ENCODE data around the gene DIP2A. TPM values are rescaled to one million over a fixed set of nuclear protein-coding genes. Genes with fewer than 3 reads are reported as not detected.

DIP2A gene
- total RNA-seq, 1 experiment from 2014 or later = 29.4 TPM

DNA sequence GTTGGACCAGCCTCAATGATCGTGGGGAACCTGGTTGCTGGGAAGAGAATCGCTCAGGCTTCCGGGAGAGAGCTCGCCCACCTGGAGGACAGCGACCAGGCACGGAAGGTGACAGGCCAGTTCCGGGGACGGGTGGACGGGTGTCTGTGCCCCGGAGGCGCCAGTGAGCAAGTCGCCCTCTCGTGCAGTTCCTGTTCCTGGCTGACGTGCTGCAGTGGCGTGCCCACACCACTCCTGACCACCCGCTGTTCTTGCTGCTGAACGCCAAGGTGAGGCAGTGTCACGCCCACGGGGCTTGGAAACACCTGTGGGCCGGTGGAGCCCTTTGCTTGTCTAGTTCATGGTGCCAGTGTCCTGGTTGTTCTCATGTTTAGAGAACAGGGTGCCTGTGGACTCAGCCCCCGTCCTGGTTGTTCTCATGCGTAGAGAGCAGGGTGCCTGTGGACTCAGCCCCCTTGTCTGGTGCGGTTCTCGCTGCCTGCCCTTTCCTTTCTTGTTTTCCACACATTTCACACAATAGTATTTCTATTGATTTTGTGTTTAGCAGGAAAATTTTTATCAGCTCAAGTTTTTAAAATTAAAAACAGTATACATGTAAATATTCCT, 93.0 kb downstream of the DIP2A start:
- Histone ChIP-seq H3K9ac (ENCODE audit: low read length) (no peak overlapping the region), H4K20me1 (ENCODE audit: insufficient read depth, low read depth, low read length) (no peaks in the 10 kb centered on the region), H3K36me3 (ENCODE audit: insufficient read depth, low read length) (peaks cover 22% of the 10 kb centered on the region; the same call in 1 of the 2 replicates), H3K4me1 (ENCODE audit: low read length) (no peaks in the 10 kb centered on the region), H3K27me3 (ENCODE audit: low read length) (no peaks in the 10 kb centered on the region), H2AFZ (ENCODE audit: low read length) (no peak overlapping the region), H3K9me2 (replicated peaks; ENCODE audit: insufficient read depth, low read length) (no peaks in the 10 kb centered on the region), H3K9me3 (ENCODE audit: low read length) (no peaks in the 10 kb centered on the region), H3K27ac (ENCODE audit: low read length) (no peak overlapping the region), H3K4me3 (ENCODE audit: low read length) (no peak overlapping the region), H3K4me2 (ENCODE audit: low read depth, low read length, poor library complexity, severe bottlenecking) (no peak overlapping the region), H3K79me2 (ENCODE audit: low read length) (no peaks in the 10 kb centered on the region)
- DNase-seq = no peak

DNA sequence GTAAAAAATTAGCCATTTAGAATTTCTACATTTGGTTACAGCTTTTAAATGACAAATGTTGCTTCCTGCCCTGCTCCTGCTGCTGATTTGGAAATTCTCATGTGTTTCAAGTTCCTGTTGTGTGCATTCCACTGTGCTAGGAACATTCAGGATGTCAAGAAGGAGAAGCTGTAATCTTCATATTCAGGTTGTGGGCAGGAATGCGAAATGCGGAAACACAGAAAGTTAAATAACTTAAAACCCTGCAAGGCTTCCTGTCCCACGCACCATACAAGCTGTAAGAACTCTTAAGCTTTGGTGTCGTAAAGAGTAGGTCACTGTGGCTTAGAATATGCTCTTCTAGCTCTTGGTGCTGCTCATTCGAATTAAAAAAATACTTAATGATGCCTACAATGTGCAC, 93.6 kb downstream of the DIP2A start:
- Histone ChIP-seq H3K4me3 (ENCODE audit: low read length) (no peak overlapping the region), H3K36me3 (ENCODE audit: insufficient read depth, low read length) (peaks cover 19% of the 10 kb centered on the region; the same call in 1 of the 2 replicates), H3K27ac (ENCODE audit: low read length) (no peak overlapping the region), H2AFZ (ENCODE audit: low read length) (no peak overlapping the region), H3K27me3 (ENCODE audit: low read length) (no peaks in the 10 kb centered on the region), H4K20me1 (ENCODE audit: insufficient read depth, low read depth, low read length) (no peaks in the 10 kb centered on the region), H3K4me1 (ENCODE audit: low read length) (no peaks in the 10 kb centered on the region), H3K9me2 (replicated peaks; ENCODE audit: insufficient read depth, low read length) (no peaks in the 10 kb centered on the region), H3K9me3 (ENCODE audit: low read length) (no peaks in the 10 kb centered on the region), H3K4me2 (ENCODE audit: low read depth, low read length, poor library complexity, severe bottlenecking) (no peak overlapping the region), H3K79me2 (ENCODE audit: low read length) (no peaks in the 10 kb centered on the region), H3K9ac (ENCODE audit: low read length) (no peak overlapping the region)
- no peak for DNase-seq

DNA sequence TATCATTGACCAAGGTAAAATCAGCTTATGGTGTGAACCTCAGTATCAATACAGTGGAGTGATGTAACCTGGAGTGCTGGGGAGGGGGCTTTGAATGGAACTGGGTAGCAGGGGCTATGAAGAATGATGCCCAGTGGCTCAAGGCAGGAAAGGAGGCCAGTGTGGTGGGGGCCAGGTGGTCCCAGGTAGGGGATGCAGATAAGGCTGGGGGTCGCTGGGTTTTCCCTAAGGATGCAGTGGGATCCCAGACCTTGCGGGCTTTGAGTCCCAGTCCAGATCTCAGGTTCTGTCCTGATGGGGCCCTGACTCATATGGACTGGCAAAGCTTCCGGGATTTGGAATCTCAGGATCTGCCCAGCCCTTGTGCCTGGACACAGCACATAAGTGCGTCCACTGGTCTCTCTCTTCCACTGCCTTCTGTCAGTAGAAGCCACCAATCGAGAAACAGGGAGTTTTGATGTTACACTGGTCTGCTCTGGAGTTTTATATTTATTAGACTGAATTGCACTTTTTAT, 94.2 kb downstream of the DIP2A start:
- no peak overlapping the region for H3K27ac ChIP-seq (ENCODE audit: low read length)
- no peaks in the 10 kb centered on the region for H4K20me1 ChIP-seq (ENCODE audit: insufficient read depth, low read depth, low read length)
- no peak overlapping the region for H3K9ac ChIP-seq (ENCODE audit: low read length)
- H3K36me3 ChIP-seq (ENCODE audit: insufficient read depth, low read length) = peaks cover 19% of the 10 kb centered on the region; the same call in 1 of the 2 replicates
- H3K27me3 ChIP-seq (ENCODE audit: low read length) = no peaks in the 10 kb centered on the region
- DNase-seq = no peak
- no peak overlapping the region for H3K4me3 ChIP-seq (ENCODE audit: low read length)
- no peak overlapping the region for H2AFZ ChIP-seq (ENCODE audit: low read length)
- H3K79me2 ChIP-seq (ENCODE audit: low read length) = no peaks in the 10 kb centered on the region
- no peaks in the 10 kb centered on the region for H3K9me2 ChIP-seq (replicated peaks; ENCODE audit: insufficient read depth, low read length)
- H3K4me2 ChIP-seq (ENCODE audit: low read depth, low read length, poor library complexity, severe bottlenecking) = no peak overlapping the region
- no peaks in the 10 kb centered on the region for H3K9me3 ChIP-seq (ENCODE audit: low read length)
- no peaks in the 10 kb centered on the region for H3K4me1 ChIP-seq (ENCODE audit: low read length)

DNA sequence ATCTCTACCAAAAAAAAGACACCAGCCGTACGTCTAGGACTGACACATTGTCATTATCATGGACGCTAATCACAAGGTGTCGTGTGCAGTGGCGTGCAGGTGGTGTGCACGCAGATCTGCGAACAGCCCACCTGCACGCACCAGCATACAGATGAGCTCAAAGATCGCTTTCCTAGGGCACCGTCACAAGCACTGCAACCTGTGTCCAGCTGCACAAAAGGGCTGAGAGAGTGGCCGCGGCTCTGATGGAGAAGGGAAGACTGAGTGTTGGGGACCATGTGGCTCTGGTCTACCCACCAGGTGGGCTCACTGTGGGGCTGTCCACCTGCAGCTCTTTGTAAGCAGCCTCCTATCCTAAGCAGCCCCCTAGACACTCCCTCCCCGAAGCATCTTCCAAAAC, 95.3 kb downstream of the DIP2A start:
- peaks cover 6% of the 10 kb centered on the region for H3K4me1 ChIP-seq (ENCODE audit: low read length)

DNA sequence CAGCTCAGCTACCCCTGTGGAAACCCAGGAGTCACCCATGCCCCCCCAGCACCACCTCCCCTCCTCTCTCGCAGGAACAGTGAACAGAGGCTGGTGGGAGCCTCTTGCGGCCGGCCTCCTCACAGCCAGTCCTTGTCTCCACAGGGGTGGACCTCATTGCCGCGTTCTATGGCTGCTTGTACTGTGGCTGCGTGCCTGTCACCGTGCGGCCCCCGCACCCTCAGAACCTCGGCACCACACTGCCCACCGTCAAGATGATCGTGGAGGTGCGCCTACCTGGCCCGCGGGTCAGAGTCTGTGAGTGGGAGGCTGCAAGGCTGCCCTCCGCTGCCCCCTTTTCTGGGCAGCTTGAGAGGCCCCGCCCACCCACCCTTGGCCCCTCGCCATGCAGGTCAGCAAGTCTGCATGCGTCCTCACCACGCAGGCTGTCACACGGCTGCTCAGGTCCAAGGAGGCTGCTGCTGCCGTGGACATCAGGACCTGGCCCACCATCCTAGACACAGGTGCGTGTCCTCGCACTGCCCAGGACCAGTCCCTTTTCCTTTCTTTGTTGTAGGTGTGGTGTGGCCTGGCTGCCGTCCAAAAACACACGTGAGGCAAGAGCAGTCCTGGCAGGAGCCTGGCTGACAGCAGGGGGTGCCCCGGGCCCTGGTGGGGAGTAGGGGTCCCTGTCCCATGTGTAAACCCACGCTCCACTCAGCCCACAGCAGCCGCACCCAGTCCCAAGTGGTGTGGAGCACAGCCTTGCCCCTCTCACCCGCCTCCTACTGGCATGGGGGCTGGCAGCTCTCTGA, 95.9 kb downstream of the DIP2A start:
- Histone ChIP-seq H4K20me1 (ENCODE audit: insufficient read depth, low read depth, low read length) (no peaks in the 10 kb centered on the region), H3K9ac (ENCODE audit: low read length) (no peak overlapping the region), H3K4me2 (ENCODE audit: low read depth, low read length, poor library complexity, severe bottlenecking) (no peak overlapping the region), H2AFZ (ENCODE audit: low read length) (no peak overlapping the region), H3K9me2 (replicated peaks; ENCODE audit: insufficient read depth, low read length) (no peaks in the 10 kb centered on the region), H3K79me2 (ENCODE audit: low read length) (no peaks in the 10 kb centered on the region), H3K4me1 (ENCODE audit: low read length) (peaks cover 12% of the 10 kb centered on the region), H3K27me3 (ENCODE audit: low read length) (no peaks in the 10 kb centered on the region), H3K27ac (ENCODE audit: low read length) (no peak overlapping the region), H3K9me3 (ENCODE audit: low read length) (no peaks in the 10 kb centered on the region), H3K36me3 (ENCODE audit: insufficient read depth, low read length) (peaks cover 13% of the 10 kb centered on the region; the same call in 1 of the 2 replicates), H3K4me3 (ENCODE audit: low read length) (no peak overlapping the region)
- no peak for DNase-seq

More for the DNA sequence above, 95.3 kb downstream of the DIP2A start:
- DNase-seq = no peak
- Histone ChIP-seq H3K27ac (ENCODE audit: low read length) (no peak overlapping the region), H3K27me3 (ENCODE audit: low read length) (no peaks in the 10 kb centered on the region), H3K79me2 (ENCODE audit: low read length) (no peaks in the 10 kb centered on the region), H4K20me1 (ENCODE audit: insufficient read depth, low read depth, low read length) (no peaks in the 10 kb centered on the region), H2AFZ (ENCODE audit: low read length) (no peak overlapping the region), H3K4me2 (ENCODE audit: low read depth, low read length, poor library complexity, severe bottlenecking) (no peak overlapping the region), H3K9me2 (replicated peaks; ENCODE audit: insufficient read depth, low read length) (no peaks in the 10 kb centered on the region), H3K9me3 (ENCODE audit: low read length) (no peaks in the 10 kb centered on the region), H3K4me3 (ENCODE audit: low read length) (no peak overlapping the region), H3K9ac (ENCODE audit: low read length) (no peak overlapping the region), H3K36me3 (ENCODE audit: insufficient read depth, low read length) (peaks cover 13% of the 10 kb centered on the region; the same call in 1 of the 2 replicates)

DNA sequence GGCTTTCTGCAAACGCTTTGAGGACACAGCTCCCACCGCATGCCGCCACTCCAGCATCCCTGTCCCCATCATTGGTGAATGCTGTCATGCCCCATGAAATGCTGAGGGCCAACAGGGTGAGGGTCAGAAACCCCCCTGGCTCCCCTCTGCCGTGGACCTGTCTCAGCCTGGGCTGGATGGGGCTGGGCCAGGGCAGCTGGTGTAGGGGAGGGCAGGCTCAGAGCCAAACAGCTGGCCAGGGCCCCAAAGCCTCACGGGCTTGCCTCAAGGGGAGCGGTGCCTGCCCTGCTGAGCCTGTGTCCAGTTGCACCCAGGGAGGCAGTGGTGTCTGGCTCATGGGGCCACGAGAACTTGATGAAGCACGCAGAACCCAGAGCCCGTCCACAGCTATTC, 96.5 kb downstream of the DIP2A start:
- no peak overlapping the region for H3K4me3 ChIP-seq (ENCODE audit: low read length)
- no peak overlapping the region for H2AFZ ChIP-seq (ENCODE audit: low read length)
- no peak overlapping the region for H3K9ac ChIP-seq (ENCODE audit: low read length)
- H3K9me3 ChIP-seq (ENCODE audit: low read length) = no peaks in the 10 kb centered on the region
- H3K36me3 ChIP-seq (ENCODE audit: insufficient read depth, low read length) = peaks cover 13% of the 10 kb centered on the region; the same call in 1 of the 2 replicates
- H3K79me2 ChIP-seq (ENCODE audit: low read length) = no peaks in the 10 kb centered on the region
- peaks cover 18% of the 10 kb centered on the region for H3K4me1 ChIP-seq (ENCODE audit: low read length)
- no peaks in the 10 kb centered on the region for H3K27me3 ChIP-seq (ENCODE audit: low read length)
- no peak overlapping the region for H3K27ac ChIP-seq (ENCODE audit: low read length)
- no peak for DNase-seq
- no peak overlapping the region for H3K4me2 ChIP-seq (ENCODE audit: low read depth, low read length, poor library complexity, severe bottlenecking)
- no peaks in the 10 kb centered on the region for H4K20me1 ChIP-seq (ENCODE audit: insufficient read depth, low read depth, low read length)
- no peaks in the 10 kb centered on the region for H3K9me2 ChIP-seq (replicated peaks; ENCODE audit: insufficient read depth, low read length)

DNA sequence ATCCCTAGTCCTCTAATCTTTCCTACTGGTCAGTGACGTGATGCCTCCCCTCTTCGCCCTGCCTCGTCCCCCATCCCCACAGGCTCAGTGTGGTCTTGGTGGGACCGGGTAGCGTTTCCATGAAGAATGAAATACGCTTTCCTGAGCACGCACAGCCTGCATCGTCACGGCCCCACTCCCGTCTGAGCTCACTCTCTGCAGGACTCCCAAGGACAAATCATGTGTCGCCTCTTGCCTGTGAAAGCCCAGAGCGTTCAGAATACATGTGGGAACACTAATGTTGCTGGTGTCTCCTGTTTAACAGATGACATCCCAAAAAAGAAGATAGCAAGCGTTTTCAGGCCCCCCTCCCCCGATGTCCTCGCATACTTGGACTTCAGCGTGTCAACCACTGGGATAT, 97.0 kb downstream of the DIP2A start:
- no peaks in the 10 kb centered on the region for H3K27me3 ChIP-seq (ENCODE audit: low read length)
- no peaks in the 10 kb centered on the region for H3K79me2 ChIP-seq (ENCODE audit: low read length)
- no peak overlapping the region for H3K27ac ChIP-seq (ENCODE audit: low read length)
- H3K4me3 ChIP-seq (ENCODE audit: low read length) = no peak overlapping the region
- H3K9me3 ChIP-seq (ENCODE audit: low read length) = no peaks in the 10 kb centered on the region
- H3K4me2 ChIP-seq (ENCODE audit: low read depth, low read length, poor library complexity, severe bottlenecking) = no peak overlapping the region
- no peaks in the 10 kb centered on the region for H4K20me1 ChIP-seq (ENCODE audit: insufficient read depth, low read depth, low read length)
- no peaks in the 10 kb centered on the region for H3K9me2 ChIP-seq (replicated peaks; ENCODE audit: insufficient read depth, low read length)
- H2AFZ ChIP-seq (ENCODE audit: low read length) = no peak overlapping the region
- H3K4me1 ChIP-seq (ENCODE audit: low read length) = peaks cover 23% of the 10 kb centered on the region
- no peak for DNase-seq
- H3K36me3 ChIP-seq (ENCODE audit: insufficient read depth, low read length) = peaks cover 9% of the 10 kb centered on the region; the same call in 1 of the 2 replicates
- H3K9ac ChIP-seq (ENCODE audit: low read length) = no peak overlapping the region

DNA sequence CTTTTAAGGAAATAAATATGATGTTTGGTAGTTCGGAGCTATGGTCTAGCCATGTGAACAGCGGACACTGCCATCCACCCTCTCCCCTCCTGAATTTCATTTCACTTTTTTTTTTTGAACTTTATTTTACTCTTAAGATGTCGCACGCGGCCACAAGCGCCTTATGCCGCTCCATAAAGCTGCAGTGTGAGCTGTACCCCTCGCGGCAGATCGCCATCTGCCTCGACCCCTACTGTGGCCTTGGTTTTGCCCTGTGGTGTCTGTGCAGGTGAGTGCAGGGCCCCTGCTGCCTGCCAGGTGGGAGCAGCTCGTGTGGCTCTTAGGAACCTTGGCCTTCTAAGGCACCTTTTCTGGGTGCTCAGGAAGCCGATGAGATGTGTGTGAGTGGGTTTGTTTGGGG, 98.1 kb downstream of the DIP2A start:
- no peaks in the 10 kb centered on the region for H3K79me2 ChIP-seq (ENCODE audit: low read length)
- H3K9me2 ChIP-seq (replicated peaks; ENCODE audit: insufficient read depth, low read length) = no peaks in the 10 kb centered on the region
- no peak overlapping the region for H2AFZ ChIP-seq (ENCODE audit: low read length)
- DNase-seq = no peak
- H3K9me3 ChIP-seq (ENCODE audit: low read length) = no peaks in the 10 kb centered on the region
- H4K20me1 ChIP-seq (ENCODE audit: insufficient read depth, low read depth, low read length) = no peaks in the 10 kb centered on the region
- H3K27ac ChIP-seq (ENCODE audit: low read length) = no peak overlapping the region
- H3K4me1 ChIP-seq (ENCODE audit: low read length) = peaks cover 31% of the 10 kb centered on the region
- no peak overlapping the region for H3K4me3 ChIP-seq (ENCODE audit: low read length)
- H3K4me2 ChIP-seq (ENCODE audit: low read depth, low read length, poor library complexity, severe bottlenecking) = no peak overlapping the region
- no peak overlapping the region for H3K9ac ChIP-seq (ENCODE audit: low read length)
- no peaks in the 10 kb centered on the region for H3K27me3 ChIP-seq (ENCODE audit: low read length)
- peaks cover 12% of the 10 kb centered on the region; the same call in 1 of the 2 replicates for H3K36me3 ChIP-seq (ENCODE audit: insufficient read depth, low read length)
